Stromal cell of bone marrow (primary cell): ENCODE data around the gene MID2.
"Not testable (repeated sequence)": the region's sequence is repeated elsewhere in the genome, so short reads cannot be mapped to it uniquely, and the experiment has no call there.

Source experiments
- DNase-seq: peaks from one replicate; pipeline ENCODE4 v3.0.0-alpha.2; 2012; ENCODE audit warnings: low read depth

The MID2 gene

DNA sequence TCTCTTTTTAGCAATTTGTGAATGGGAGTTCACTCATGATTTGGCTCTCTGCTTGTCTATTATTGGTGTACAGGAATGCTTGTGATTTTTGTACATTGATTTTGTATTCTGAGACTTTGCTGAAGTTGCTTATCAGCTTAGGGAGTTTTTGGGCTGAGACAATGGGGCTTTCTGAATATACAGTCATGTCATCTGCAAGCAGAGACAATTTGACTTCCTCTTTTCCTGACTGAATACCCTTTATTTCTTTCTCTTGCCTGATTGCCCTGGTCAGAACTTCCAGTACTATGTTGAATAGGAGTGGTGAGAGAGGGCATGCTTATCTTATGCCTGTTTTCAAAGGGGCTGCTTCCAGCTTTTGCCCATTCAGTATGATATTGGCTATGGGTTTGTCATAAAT is 129.7 kb downstream of the MID2 start:
- DNase-seq: not testable (repeated sequence)

DNA sequence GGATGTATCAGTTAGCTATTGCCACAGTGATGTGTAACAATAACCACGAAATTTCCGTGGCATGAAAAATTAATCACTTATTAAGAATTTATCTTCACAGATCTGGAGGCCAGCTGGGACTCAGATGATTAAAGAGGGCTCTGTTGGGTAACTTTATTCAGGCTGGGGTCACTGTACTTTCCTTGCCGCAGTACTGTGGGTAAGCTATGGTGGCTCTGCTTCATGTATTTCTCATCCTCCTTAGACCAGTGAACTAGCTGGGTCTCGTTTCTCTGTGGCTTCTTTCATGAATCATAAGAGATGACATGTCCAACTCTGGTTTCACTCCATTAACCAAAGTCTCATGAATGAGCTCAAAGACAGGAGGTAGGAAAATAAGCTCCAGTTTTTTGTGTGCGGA is 143.0 kb downstream of the MID2 start:
- DNase-seq: no peak

DNA sequence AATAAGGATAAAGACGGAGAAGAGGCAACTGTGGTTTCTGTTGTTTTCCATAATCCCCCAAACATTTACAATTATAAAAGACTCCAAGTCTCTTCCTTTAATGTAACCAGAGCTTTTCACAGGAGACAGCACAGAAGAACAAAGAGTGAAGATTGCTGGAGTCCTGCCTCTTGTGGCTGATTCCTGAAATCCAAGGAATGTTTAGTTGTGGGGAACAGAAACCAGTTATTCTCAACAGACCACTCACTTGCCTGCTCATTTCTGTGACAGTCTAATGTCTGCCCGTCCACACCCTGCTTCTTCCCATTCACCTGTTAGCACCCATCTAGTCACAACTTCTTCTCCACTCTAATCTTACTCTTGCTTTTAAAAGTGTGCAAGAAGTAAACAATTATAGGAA is 144.4 kb downstream of the MID2 start:
- no peak for DNase-seq

DNA sequence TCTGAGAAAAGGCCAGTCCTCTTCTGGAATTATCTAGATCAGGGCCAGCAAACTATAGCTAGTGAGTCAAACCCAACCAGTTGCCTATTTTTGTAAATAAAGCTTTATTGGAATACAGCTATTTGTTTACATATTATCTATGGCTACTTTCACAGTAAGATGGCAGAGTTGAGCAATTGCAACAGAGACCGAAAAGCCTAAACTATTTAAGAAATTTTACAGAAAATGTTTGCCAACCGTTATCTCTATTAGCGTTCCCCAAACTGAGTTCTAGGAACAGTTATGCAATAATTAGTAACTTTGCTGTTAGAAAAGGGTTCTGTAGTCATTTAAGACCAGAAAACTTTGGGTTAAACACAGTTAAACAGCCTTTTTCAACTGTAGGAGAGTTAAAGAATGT is 146.0 kb downstream of the MID2 start:
- DNase-seq: no peak
